Activated CD4-positive, alpha-beta T cell treated with anti-CD3 and anti-CD28 coated beads for 24 hours (primary cell): Measurements from ENCODE around the gene EFNA5.
"Not testable (repeated sequence)": the region's sequence is repeated elsewhere in the genome, so short reads cannot be mapped to it uniquely, and the experiment has no call there.

Experiments used
- DNase-seq, 2 donors: peaks; one replicate each; pipeline ENCODE4 v3.0.0-alpha.2; 2020; ENCODE audit warnings: low read depth in 2 of 2

The EFNA5 gene

DNA sequence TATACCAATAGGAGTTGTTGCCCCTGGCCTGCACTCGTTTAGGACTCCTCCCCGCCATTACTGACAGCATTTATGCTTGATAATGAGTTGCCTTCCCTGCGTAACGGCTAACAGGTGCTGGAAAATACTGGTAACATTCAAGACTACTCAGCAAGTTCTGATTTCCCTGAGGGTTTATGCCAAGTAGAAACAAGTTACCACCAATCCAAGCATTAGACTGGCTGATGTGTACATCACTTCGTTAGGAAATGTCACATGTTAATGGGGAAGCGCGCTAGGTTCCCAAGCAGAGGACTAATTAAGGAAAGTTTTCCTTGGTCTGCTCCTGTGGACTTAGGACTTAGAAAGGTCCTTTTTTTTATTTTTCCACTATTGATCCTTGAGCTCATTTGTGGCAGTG, 302.1 kb downstream of the EFNA5 start:
- no peak for DNase-seq

DNA sequence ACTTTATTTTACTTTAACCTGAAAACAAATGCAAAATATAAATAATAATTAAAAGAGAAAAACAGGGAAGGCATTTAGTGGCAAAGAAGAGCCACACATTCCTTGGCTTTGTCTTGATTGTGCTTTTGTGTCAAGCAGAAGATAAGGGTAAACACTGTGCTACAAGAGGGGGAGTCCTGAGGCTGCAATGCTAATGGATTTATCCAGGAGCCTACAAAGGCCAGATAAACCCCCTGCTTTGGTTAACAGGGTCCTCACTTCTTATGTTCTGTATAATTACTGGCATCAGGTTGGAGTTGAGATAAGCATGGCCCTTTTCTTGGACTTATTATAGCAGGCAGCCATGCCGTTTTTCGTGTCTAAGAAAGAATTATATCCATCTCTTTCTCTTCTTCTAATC, 302.8 kb downstream of the EFNA5 start:
- DNase-seq = no peak

DNA sequence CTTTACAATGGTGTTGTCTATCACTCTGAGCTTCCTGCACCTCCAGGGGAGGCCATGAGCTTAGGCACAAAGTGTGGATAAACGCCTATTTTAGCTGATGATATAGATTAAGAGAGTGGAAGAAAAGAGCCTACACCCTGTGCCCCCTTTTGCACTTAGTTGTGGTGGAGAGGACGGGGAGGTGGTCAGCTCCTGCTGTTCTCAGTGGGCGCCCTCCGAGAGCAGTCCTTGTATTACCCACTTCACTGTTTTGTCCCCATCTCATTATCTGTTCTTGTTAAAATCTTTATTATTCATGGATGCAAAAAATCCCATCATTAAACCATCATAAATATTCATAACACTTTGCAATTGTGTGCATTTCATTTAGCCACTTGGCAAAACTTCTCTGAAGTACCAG, 303.3 kb downstream of the EFNA5 start:
- no peak for DNase-seq

DNA sequence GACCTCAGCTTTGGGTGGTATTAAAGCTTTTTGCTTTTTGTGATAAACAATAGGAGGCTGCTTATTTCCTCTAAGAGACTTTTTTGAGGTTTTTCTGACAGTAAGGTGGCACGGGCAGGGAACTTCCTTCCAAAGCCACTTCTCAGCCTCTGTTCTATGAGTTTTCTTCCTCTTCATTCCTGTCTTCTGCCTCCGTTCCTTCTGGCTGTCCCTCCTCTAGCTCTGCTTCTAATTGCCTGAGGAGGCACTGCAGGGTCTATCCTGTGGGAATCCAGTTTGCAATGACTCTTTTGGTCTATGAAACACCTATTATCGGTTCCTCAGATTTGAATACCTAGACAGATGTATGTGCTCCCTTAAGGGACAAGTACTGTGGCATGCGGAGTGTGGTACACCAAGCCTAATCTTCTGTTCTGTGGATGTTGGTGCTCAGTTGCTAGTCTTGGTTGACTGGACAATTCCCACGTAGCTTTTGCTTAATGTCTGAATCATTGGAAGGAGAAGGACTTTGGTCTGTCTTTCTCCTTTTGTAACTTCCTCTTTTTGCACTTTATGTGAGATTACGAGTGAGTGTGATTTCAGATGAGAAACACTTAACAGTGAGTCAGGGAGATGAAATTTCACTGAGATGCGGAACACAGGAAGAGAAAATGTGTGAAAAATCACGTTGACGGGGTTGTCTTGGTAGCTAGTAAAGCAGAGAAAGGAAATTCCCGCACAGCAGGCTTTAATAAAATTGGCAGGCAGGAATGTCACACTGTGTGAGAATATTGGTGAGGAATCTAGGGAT, 305.2 kb downstream of the EFNA5 start:
- no peak for DNase-seq

DNA sequence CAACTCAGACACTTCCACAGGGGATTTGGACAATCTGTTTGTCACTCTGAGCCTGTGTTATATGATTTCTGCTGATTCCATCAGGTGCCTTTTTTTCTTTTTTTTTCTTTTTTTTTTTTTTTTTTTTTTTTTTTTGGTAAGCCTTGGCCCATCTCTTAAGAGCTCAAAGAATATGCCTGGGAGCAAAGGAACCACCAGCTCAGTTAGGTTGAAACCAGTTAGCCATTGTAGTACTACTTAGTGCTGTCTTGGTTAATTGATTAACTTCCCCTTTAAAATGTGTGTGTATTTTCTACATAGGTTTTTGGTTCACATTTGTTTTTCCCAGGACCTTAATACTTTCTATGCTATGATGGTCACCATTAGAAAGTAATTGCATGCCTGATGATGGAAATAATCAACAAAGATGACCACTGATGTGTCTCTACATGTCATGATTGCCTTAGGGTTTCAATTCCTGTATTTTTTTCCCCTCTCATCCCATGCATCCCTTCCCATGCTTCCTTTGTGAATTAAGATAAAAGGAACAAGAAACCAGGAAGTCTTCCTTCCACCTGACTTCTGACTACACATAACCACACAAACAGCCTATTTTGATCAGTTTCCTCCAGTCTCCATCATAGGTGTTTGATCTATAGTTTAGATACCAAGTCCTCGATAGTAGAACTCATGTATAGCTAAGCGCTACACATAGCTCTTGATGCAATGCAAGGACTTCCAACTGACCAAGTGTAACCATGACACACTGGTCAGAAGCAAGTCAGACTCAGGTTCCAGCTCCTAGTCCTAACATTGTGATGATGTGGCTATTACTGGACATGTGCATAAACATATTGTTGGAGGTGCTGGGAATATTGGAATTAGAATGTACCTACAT, 306.1 kb downstream of the EFNA5 start:
- no peak for DNase-seq

DNA sequence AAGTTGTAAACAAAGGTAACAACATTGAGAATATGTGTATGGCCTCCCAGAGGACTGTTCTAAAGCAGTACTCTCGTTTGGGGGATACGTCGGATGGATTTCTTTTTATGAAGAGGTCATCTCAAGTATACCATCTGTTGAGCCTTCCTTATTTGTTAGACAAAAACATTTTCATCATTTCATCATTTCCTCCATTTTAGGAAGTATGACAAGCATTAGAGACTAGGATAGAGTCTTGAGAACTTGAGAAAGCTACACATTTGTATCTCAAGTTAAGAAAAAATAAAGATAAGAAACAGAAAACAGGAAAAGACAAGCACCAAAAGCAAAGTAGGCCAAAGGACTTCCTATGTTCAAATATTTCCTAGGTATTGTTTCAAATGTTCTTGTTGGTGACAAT, 307.0 kb downstream of the EFNA5 start:
- no peak for DNase-seq

DNA sequence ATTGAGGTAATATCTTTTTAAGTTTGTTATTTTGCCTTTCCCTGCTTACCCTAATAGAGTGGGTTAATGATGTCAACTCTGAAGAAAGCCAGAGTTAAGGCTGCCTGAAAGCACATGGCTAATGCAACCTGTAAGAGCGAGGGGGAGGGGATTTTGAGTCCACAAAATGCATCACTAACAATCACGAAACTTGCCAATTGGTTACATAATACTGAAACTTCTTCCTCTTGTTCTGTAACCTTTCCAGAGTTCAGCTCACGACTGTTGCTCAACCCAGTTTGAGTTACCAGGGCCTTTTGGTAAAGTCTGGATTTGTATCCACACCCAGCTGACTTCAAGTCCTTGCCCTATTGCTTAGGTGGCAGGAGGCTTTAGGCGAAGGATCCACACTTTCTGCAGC, 308.8 kb downstream of the EFNA5 start:
- no peak for DNase-seq

DNA sequence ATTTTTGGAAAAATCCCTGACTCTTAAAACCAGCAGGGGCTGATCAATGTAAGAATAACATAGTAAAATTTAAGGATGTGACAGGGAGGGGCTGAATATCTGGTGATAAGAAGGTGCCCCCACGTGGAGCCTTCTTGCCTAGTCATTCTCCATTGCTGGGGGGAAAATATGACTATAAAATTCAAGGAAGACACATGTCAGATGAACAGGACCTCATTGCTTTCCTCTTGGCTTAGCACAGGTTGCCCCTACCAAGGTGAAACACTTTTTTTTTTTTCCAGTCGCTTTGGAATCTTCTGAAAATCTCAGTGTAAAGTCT, 310.9 kb downstream of the EFNA5 start:
- no peak for DNase-seq

DNA sequence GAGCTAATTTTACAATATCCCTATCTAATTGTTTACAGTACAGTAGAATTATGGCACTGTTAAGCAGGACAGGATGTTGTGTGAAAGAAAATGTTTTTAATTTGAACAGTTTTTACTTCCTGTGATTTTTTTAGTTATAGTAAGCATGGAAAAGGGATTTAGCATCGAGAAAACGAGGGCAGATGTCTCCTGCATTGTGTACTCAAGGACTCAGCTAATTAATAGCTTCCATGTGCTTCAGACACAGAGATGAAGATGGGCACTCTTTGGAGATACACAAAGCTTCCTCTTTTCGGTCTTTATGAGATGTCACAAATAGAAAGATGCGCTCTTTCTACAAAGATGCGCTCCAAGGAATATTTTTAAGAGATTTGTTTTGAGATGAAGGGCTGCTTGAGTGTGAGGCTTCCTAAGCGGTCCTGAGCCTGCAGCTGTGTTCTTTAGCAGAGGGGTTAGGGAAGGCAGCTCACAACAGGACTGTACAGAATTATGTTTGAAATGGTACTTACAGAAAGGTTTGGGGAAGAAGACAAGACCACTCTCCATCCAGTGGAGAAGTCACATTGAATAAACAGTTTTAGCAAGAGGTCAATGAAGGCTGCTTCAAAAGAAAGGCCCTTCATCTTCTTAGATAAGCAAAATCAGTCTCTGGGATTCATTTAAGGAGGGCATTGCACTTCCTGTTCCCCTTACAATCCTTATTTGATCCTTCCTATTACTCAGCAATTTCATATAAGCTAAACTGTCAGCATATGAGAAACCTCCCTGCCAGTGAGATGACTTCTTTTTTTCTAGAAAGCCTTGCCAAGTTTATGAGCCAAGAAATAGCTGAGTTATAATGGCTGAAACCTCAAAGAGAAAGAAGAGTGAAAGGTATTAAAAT, 311.5 kb downstream of the EFNA5 start:
- DNase-seq = no peak

DNA sequence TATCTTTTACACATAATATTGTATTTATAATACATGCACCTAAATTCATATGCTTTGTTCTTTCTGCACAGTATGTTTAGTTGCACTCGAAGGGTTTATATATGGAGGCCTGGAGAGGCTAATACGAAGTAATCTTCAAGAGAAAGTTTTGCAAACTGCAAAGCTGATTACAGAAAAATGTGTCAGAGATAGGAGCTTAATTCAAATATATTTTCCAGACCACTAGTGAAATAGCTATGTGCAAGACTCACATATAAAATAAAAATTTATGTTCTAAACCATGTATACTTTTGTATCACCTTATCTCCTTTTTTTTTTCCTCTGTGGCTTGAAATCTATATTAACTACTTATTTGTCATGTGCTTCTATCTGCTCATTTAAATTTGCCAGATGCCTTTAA, 313.8 kb downstream of the EFNA5 start:
- DNase-seq = no peak

DNA sequence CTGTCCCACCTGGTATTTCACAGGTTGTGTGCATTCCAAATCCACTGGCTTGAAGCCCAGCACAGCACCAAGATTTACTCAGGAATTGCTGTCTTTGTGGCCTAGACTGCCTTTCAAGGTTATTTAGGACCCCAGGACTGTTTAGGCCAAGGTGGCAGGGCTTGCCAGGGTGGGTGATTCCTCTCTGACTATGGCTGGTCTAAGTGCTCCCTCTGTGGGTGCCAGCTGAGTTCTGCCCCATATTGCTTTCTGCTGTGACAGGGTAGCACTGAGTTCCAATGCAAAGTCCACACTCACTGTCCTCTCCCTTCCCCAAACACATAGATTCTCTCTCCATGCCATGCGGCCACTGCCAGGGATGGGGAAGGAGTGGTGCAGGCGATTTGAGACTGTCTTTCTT, 318.2 kb downstream of the EFNA5 start:
- no peak for DNase-seq

DNA sequence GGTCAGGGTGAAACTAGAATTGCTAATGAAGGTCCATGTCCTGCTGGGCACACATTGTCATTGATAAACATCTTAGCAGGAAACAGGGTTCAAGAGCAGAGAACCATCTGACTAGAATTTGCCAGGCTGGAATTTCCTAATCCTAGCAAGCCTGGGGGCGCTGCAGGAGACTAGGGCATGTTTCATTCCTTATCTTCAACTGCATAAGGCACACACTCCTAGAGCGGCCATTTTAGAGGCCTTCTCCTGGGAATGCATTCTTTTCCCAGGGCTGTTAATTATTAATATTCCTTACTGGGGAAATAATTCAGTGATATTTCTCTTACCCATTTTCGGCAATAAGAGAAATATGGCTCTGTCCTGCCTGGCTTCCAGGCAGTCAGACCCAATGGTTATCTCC, 324.2 kb downstream of the EFNA5 start:
- DNase-seq = not testable (repeated sequence)

DNA sequence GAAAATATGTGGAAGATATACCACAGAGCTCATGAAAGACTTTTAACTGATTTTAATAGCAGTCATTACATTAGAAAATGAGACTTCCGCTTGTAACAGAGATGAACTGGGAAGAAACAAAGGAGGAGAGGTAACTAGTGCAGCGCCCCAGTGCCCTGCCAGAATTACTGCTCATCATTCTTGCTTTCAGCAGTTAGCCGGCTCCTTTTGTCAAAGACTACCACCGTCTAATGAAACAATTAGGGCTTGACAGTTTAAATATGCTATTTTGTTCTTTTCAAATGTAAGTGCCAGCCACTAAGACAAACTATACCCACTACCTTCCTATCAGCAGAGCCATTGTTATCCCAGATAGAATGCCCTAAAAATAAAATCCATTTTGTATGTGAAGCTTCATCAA, 328.4 kb downstream of the EFNA5 start:
- DNase-seq = no peak

DNA sequence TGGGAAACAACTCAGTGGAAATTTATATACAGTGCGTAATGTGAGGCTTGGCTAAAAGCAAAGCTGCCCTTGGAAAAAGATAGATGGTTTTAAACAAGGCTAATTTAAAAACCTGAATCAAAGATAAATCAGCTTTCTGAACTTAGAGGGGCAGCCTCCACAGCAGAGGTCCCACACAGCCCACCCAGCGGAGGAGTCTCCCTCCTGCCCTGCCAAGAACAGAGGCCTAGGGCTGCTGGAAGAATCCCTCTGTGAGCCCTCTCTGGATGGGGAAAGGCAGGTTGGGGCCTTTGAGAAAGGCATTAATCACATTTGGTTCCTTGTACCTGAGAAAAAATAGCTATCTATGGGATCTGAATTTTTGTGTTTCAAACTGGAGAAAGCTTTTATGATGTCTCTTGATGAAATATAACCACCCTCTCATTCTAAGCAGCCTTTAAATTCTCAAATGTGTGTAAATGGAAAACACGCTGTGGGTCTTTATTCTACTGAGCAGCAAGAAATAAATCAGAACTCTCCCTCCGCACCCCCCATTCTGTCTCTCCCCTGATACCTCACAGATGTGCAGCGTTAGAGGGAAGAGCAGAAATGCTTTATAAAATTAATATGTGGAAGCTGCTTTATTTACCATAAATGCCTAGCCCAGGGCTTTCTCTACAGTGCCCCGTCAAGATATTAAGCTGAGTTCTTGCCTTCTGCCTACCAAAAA, 329.2 kb downstream of the EFNA5 start:
- no peak for DNase-seq

GRCh38 chr5:107340631-107341030, 330.1 kb downstream of the EFNA5 start:
- DNase-seq = no peak

DNA sequence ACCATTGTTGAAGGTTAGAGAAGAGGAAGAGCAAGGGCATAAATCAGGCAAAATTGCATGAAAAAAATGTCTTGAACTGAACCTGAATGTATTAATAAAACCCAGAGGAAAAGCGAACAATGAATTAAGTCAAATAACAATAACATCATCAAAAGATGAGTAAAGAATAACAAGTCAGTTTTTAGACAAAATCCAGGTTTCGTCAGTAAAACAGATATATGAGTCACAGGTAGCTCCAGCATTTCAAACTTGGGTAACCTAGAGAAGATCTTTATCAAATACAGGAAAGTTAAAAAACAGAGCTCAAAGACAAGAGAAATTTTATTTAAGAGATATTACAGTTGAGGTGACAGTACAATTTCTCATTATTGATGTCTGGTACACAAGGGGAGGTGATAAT, 332.4 kb downstream of the EFNA5 start:
- no peak for DNase-seq

DNA sequence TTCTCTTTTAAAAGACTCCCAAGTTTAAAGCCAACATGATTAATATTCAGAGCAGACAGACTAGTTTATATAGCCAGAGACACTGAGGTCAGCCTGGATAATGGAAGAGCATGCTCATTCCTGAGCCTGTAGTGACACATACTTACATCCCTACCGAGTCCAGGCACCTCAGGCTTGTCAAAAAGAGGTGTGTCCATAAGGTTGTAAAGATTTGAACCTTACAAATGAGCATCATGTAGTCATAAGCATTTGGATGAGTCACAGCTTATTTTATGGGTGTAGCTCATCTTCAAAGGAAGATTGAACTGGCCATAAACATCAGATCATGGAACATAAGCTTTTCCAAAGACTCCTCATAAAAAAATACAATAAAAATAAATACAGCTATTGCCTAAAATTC, 333.5 kb downstream of the EFNA5 start:
- DNase-seq = no peak

DNA sequence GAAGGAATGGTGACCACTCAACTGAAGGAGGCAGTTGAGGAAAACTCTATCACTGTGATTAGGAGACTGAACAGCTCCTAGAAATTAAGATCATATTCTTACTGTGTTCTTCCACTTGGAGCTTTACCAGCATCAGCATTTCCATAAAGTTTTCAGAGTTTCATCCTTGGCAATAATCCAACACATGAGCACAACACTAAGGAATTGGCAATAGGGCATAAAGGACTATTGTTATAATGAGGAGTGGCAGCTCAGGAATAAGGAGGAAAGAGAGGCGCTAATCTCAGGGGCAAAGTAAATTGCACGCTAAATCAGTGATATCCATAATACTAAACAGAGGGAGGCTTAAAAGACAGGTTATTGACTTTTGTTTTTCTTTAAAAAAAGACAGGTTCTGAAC, 338.9 kb downstream of the EFNA5 start:
- DNase-seq = no peak

DNA sequence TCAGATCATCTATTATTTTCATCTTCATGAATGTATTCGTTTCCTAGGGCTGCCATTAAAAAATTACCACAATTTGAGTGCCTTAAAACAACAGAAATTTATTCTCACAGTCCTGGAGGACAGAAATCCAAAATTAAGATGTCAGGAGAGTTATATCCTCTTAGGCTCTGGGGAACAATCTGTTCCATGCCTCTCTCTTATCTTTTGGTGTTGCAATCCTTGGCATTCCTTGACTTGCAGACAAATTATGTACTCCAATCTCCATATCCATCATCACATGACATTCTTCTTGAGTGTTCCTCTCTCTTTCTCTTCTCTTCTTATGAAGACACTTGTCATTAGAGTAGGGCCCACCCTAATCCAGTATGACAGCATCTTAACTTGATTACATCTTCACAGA, 339.4 kb downstream of the EFNA5 start:
- no peak for DNase-seq

- DNase-seq = no peak
Observed at GRCh38 chr5:107330903-107331302, 339.8 kb downstream of the EFNA5 start.

DNA sequence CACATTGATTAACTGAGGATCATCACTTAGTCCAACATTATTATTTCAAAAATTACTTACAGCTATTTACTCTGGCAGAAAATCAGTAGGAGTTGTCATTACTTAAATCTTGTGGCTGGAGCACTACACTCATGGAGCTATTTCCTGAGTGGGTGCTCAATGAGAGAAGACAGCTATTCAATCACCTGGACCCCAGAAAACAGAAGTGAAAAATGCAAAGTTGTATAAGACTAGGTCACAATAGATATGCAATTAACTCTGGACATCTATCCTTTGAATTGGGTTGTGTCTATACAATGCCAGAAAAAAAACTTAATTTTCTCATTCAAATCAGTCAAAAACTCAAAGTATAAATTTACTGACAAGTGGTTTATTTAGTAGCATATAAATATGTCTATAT, 340.9 kb downstream of the EFNA5 start:
- no peak for DNase-seq
